Glomerular visceral epithelial cell (primary cell): Measurements from ENCODE around the gene OR1F1.

Experiments used
- DNase-seq: peaks from one replicate; pipeline ENCODE4 v3.0.0-alpha.2; 2016; ENCODE audit errors: extremely low spot score

OR1F1 gene

GRCh38 chr16:3249020-3249419 is 61.0 kb downstream of the OR1F1 start:
- no peak for DNase-seq

- DNase-seq, result no peak
Measured at GRCh38 chr16:3249451-3249850, 61.4 kb downstream of the OR1F1 start.

GRCh38 chr16:3252967-3253366 is 65.0 kb downstream of the OR1F1 start:
- DNase-seq, result no peak

- DNase-seq, result no peak
Measured at GRCh38 chr16:3254309-3254708, 66.3 kb downstream of the OR1F1 start.
